HG02840 (cell line): ENCODE data around the gene BCL2A1.

Experiments used
- ATAC-seq: cut with Tn5 transposase; IDR thresholded peaks from one replicate; pipeline ENCODE4 v1.9.1; 2021; ENCODE audit warnings: mild to moderate bottlenecking, moderate library complexity, moderate number of reproducible peaks; ENCODE audit not compliant: unreplicated experiment, low FRiP score

BCL2A1 gene

GRCh38 chr15:79990280-79990996 lies 19.4 kb upstream of the BCL2A1 start:
- ATAC-seq, result no peak

GRCh38 chr15:79989682-79990081 lies 18.7 kb upstream of the BCL2A1 start:
- no peak for ATAC-seq

GRCh38 chr15:79989183-79989582 lies 18.2 kb upstream of the BCL2A1 start:
- no peak for ATAC-seq

- ATAC-seq, result no peak
These were observed 17.6 kb upstream of the BCL2A1 start for GRCh38 chr15:79988448-79989117.

GRCh38 chr15:79987969-79988368 lies 17.0 kb upstream of the BCL2A1 start:
- ATAC-seq, result no peak

GRCh38 chr15:79987569-79987955 lies 16.6 kb upstream of the BCL2A1 start:
- ATAC-seq, result no peak

- no peak for ATAC-seq
These were observed 10.9 kb upstream of the BCL2A1 start for GRCh38 chr15:79981831-79982455.

GRCh38 chr15:79978655-79979514 lies 7.9 kb upstream of the BCL2A1 start:
- ATAC-seq, result peak; percentile 58

- no peak for ATAC-seq
These were observed 7.3 kb upstream of the BCL2A1 start for GRCh38 chr15:79978260-79978654.

GRCh38 chr15:79977431-79978054 lies 6.5 kb upstream of the BCL2A1 start:
- ATAC-seq, result peak; percentile 37

- ATAC-seq, result no peak
These were observed 2.6 kb upstream of the BCL2A1 start for GRCh38 chr15:79973456-79974195.

- ATAC-seq, result no peak
These were observed 1.9 kb upstream of the BCL2A1 start for GRCh38 chr15:79972863-79973262.

- ATAC-seq, result no peak
These were observed 815 bp downstream of the BCL2A1 start for GRCh38 chr15:79970181-79970580.

GRCh38 chr15:79969146-79969545 lies 1.9 kb downstream of the BCL2A1 start:
- ATAC-seq, result no peak

- ATAC-seq, result no peak
These were observed 3.5 kb downstream of the BCL2A1 start for GRCh38 chr15:79967298-79968182.

- ATAC-seq, result no peak
These were observed 4.2 kb downstream of the BCL2A1 start for GRCh38 chr15:79966634-79967297.

- no peak for ATAC-seq
These were observed 5.0 kb downstream of the BCL2A1 start for GRCh38 chr15:79965846-79966630.
